ENCODE results near the gene PLXDC1. TPM values are rescaled to one million over a fixed set of nuclear protein-coding genes. Genes with fewer than 3 reads are reported as not detected.
A peak's percentile ranks its signal among the peaks of the same experiment; 100 is the strongest.

PLXDC1 gene
- total and polyA plus RNA-seq, 12 donors, result 1.3 to 5.6 (median 3.9) TPM

DNA sequence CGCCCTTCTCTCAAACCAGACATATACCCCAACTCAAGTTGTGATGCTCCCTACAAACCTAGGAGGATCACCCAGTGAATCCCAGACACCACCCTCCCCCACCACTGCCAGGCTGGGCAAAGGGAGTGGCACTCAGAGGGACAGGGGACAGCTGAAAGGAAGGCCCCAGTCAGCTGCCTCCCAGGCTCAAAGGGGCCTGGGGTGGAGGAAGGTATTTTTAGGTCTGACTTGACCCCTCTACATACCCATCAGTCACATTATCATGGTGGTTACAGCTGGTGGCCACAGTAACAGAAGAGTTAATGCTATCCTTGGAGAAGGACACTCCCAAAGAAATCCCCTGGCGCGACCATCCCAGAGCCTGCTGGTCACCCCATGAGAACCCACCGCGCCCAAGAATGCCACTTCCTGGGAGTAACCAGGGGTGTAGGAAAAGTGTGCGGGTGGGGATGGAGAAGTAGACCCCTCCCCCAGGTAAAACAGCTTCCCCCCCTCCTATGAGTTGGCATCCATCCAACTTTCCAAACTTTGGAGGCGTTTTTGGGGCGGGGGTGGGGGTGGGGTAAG lies 44.9 kb upstream of the PLXDC1 start:
- 36 to 54% (median 42%) methylated on average over 3 to 8 of the region's 8 CpGs for WGBS, 4 donors
- H3K36me3 ChIP-seq (replicated peaks in 1 of 2), result peaks cover 0 to 8% of the 10 kb centered on the region in 2 donors
- peaks cover 21 to 22% of the 10 kb centered on the region in 2 donors for H3K4me1 ChIP-seq (replicated peaks in 1 of 2)
- peak overlapping the region in 2 of 4 donors; percentile 44 to 77 for H3K4me3 ChIP-seq
- no peak for TF ChIP-seq CTCF (IDR thresholded peaks at IDR 0.05)
- TF ChIP-seq POLR2A (IDR thresholded peaks at IDR 0.05), result no peak
- H3K9me3 ChIP-seq (replicated peaks in 1 of 3), result no peaks in the 10 kb centered on the region
- no peaks in the 10 kb centered on the region for H3K27me3 ChIP-seq
- no peak overlapping the region for H3K27ac ChIP-seq
- intact Hi-C loops (cut with DNase I), result no loop called here
- DNase-seq, result peak in 1 of 7 donors; percentile 30

DNA sequence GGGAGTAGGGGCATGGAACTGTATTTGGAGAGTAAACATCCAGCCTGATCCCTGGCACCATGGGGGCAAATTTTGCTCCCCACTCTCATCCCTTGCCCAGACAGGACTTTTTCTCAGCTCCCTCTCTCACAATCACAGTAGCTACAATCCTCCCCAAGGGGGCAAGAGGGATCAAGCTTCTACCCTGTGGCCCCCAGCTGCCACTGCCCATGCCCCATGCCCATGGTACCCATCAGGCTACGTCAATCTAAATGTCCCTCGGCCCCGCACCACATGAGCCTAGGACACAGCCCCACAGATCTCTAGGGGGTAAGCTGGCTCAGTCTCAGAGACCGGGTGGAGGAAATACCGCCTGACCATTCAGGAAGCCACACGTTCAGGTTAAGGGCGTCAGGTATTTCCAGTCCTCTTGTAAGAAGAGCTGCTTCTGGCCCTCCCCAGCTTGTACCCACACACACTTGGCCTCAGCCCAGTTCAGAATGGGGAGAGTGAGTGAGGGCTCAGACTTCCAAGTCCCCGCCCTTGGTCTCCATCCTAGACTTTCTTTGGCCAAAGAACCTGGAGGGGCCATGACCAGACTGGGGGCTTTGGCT lies 44.2 kb upstream of the PLXDC1 start:
- 78 to 89% (median 85%) methylated on average over 3 to 8 of the region's 8 CpGs for WGBS, 4 donors
- TF ChIP-seq POLR2A (IDR thresholded peaks at IDR 0.05), result no peak
- no peak for TF ChIP-seq CTCF (IDR thresholded peaks at IDR 0.05)
- peak in 1 of 7 donors; percentile 35 for DNase-seq
- Histone ChIP-seq H3K9me3 (replicated peaks in 1 of 3) (no peaks in the 10 kb centered on the region), H3K27ac (peak overlapping the region in 1 of 5 donors; percentile 38), H3K4me3 (no peak overlapping the region), H3K4me1 (replicated peaks in 1 of 2) (peaks cover 14 to 16% of the 10 kb centered on the region in 2 donors), H3K36me3 (replicated peaks in 1 of 2) (peaks cover 0 to 6% of the 10 kb centered on the region in 2 donors), H3K27me3 (no peaks in the 10 kb centered on the region)
- intact Hi-C loops (cut with DNase I), result no loop called here

DNA sequence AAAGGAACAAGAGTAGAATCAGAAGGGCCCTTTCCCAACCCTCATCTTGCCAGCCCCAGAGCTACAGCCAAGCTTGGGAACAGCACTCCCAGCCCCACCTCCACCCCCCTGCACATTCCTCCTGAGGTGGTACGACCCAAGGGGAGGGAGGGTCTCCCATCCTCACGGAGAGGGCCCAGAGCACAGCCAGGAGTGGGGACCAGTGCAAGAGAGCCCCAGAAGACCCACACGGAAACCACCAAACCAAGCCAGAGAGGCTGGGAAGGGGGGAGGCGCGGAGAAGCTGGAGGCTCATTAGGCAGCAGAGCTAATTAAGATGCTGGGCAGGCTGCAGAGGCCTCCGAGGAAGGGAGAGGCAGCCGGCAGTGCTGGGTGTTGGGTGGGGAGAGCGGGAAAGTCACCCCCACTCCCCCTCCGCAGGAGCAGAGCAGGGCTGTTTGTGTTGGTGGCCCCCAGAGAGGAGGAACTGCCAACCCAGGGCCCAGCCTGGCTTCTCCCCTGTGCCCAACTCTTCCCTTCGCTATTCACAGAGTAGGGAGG lies 43.6 kb upstream of the PLXDC1 start:
- peak in 1 of 7 donors; percentile 19 for DNase-seq
- intact Hi-C loops (cut with DNase I), result no loop called here
- H3K27me3 ChIP-seq, result no peaks in the 10 kb centered on the region
- no peaks in the 10 kb centered on the region for H3K9me3 ChIP-seq (replicated peaks in 1 of 3)
- 64 to 75% (median 69%) methylated on average over 7 to 10 of the region's 10 CpGs for WGBS, 4 donors
- H3K27ac ChIP-seq, result peak overlapping the region in 2 of 5 donors; percentile 38 to 55
- H3K4me3 ChIP-seq, result no peak overlapping the region
- no peak for TF ChIP-seq CTCF (IDR thresholded peaks at IDR 0.05)
- no peak for TF ChIP-seq POLR2A (IDR thresholded peaks at IDR 0.05)
- H3K36me3 ChIP-seq (replicated peaks in 1 of 2), result peaks cover 0 to 12% of the 10 kb centered on the region in 2 donors
- H3K4me1 ChIP-seq (replicated peaks in 1 of 2), result peaks cover 14 to 15% of the 10 kb centered on the region in 2 donors

DNA sequence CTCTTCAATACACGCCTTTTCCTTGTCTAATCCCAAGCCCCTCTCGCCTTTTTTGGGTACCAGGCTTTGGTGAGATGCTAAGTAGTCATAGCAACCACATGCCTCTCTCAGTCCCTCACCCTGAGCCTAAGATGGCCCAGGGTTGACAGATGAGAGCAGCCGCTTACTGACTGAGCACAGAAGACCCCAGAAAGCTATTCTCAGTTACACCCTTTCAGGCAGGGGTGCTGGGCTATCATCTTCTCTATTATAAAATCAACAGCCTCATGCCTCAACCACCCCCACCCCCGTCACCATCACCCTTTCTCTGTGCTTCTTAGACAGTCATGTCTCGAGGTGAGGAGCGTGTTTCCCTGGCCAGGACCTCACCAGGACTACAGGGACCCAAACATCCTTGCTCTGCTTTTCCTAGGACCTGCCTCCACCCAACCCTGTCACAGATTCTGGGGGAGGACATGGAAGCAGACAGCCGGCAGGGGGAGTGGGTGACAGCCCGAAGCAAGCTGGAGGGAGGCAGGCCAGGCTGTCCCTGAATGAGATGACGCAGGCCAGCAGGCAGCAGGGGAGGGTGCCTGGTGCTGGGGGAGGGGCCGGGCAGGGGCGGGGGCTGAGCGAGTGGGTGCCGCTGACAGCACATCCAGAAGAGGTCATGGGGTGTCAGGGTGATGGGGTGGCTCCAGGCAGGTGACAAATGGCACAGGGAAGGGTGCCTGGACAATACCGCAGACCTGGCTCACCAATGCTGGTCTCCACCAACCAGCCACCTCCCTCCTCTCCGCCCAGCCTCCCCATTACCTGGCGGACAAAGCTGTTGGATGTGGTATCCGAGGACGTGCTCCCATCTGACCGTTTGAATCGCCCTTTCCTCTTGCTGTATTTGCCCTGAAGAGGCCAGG lies 42.9 kb upstream of the PLXDC1 start:
- H3K27me3 ChIP-seq, result no peaks in the 10 kb centered on the region
- peak in 5 of 6 experiments; percentile 39 to 55 (median 43) for TF ChIP-seq CTCF (IDR thresholded peaks at IDR 0.05)
- no peak for TF ChIP-seq POLR2A (IDR thresholded peaks at IDR 0.05)
- peaks cover 11 to 12% of the 10 kb centered on the region in 2 donors for H3K4me1 ChIP-seq (replicated peaks in 1 of 2)
- H3K4me3 ChIP-seq, result no peak overlapping the region
- peaks cover 0 to 13% of the 10 kb centered on the region in 2 donors for H3K36me3 ChIP-seq (replicated peaks in 1 of 2)
- peak; percentile 75 to 92 (median 82) for DNase-seq
- H3K9me3 ChIP-seq (replicated peaks in 1 of 3), result no peaks in the 10 kb centered on the region
- 46 to 61% (median 54%) methylated on average over 13 to 20 of the region's 20 CpGs for WGBS, 4 donors
- H3K27ac ChIP-seq, result peak overlapping the region in 2 of 5 donors; percentile 38 to 55
- intact Hi-C loops (cut with DNase I), result no loop called here

Measured in adrenal gland (tissue), 12 donors.